ENCODE data around the gene BCAT1. TPM values are rescaled to one million over a fixed set of nuclear protein-coding genes. Genes with fewer than 3 reads are reported as not detected.

Gene BCAT1
- total and polyA plus RNA-seq, 2 experiments from 2014 or later, result 46.4 to 72.8 TPM

DNA sequence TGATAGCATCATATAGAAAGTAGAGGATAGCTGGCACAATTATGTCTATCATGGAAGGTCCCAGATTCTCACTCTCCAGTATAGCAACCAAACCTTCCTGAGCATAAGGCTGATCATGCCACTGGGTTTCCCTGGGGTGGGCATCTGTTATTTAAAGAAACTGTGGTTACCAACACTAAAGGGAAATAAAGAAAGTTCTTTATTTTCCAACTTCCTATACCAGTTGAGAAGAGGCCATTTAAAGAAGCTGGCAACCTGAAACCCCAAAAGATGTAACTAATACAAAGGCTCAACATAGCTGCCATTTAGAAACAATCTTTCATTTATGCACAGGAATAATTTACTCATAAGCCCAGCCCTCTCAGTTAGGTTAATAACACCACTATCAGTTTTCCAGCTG lies 3.1 kb downstream of the BCAT1 start:
- Histone ChIP-seq H3K4me1 (ENCODE audit: insufficient read depth) (peaks cover 8% of the 10 kb centered on the region), H3K36me3 (replicated peaks; ENCODE audit: insufficient read depth, low read depth) (no peaks in the 10 kb centered on the region), H3K79me2 (peaks cover 48% of the 10 kb centered on the region), H3K9me3 (ENCODE audit: low read depth) (no peaks in the 10 kb centered on the region), H3K4me2 (peak overlapping the region; percentile 89), H2AFZ (no peak overlapping the region), H3K4me3 (no peak overlapping the region), H3K9me2 (replicated peaks; ENCODE audit: insufficient read depth) (no peaks in the 10 kb centered on the region), H3K27ac (peak overlapping the region; percentile 75), H4K20me1 (ENCODE audit: insufficient read depth, poor library complexity, severe bottlenecking) (no peaks in the 10 kb centered on the region), H3K27me3 (peaks cover 6% of the 10 kb centered on the region)
- no peak for DNase-seq (ENCODE audit: low spot score)
- TF ChIP-seq, protein P1, sequence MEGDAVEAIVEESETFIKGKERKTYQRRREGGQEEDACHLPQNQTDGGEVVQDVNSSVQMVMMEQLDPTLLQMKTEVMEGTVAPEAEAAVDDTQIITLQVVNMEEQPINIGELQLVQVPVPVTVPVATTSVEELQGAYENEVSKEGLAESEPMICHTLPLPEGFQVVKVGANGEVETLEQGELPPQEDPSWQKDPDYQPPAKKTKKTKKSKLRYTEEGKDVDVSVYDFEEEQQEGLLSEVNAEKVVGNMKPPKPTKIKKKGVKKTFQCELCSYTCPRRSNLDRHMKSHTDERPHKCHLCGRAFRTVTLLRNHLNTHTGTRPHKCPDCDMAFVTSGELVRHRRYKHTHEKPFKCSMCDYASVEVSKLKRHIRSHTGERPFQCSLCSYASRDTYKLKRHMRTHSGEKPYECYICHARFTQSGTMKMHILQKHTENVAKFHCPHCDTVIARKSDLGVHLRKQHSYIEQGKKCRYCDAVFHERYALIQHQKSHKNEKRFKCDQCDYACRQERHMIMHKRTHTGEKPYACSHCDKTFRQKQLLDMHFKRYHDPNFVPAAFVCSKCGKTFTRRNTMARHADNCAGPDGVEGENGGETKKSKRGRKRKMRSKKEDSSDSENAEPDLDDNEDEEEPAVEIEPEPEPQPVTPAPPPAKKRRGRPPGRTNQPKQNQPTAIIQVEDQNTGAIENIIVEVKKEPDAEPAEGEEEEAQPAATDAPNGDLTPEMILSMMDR (IDR thresholded peaks at IDR 0.05; ENCODE audit: poor library complexity), result no peak
- TF ChIP-seq EZH2 (IDR thresholded peaks at IDR 0.05; ENCODE audit: borderline replicate concordance) (no peak), EZH2phosphoT487 (IDR thresholded peaks at IDR 0.05; ENCODE audit: low read depth, severe bottlenecking, unreplicated experiment) (no peak)

DNA sequence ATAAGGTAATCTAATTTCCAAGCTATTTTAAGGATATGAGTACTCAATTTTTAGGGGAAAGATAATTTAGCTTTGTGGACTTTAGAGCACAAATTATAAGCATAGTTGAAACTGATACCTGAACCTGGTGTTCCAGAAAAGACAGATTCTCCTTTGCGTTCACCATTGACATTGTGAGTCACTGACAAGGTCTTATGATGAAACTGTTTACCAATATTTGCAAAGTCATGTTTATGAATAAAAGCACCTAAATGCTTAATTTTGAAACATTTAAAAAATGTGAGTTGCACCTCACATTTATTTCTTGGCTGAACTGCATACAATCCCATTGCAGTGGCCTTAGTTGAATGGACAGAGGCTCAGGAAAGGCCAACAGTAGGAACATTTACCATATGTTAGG lies 3.9 kb downstream of the BCAT1 start:
- Histone ChIP-seq H3K4me2 (no peak overlapping the region), H3K9me2 (replicated peaks; ENCODE audit: insufficient read depth) (no peaks in the 10 kb centered on the region), H3K4me3 (no peak overlapping the region), H3K79me2 (peaks cover 50% of the 10 kb centered on the region), H3K36me3 (replicated peaks; ENCODE audit: insufficient read depth, low read depth) (no peaks in the 10 kb centered on the region), H3K27ac (no peak overlapping the region), H3K27me3 (peaks cover 6% of the 10 kb centered on the region), H3K4me1 (ENCODE audit: insufficient read depth) (peaks cover 8% of the 10 kb centered on the region), H2AFZ (no peak overlapping the region), H3K9me3 (ENCODE audit: low read depth) (no peaks in the 10 kb centered on the region), H4K20me1 (ENCODE audit: insufficient read depth, poor library complexity, severe bottlenecking) (no peaks in the 10 kb centered on the region)
- DNase-seq (ENCODE audit: low spot score), result no peak
- WGBS (ENCODE audit: low lambda C conversion rate, missing lambda C conversion rate), result 96% methylated on average over 1 of the region's 1 CpG
- TF ChIP-seq EZH2 (IDR thresholded peaks at IDR 0.05; ENCODE audit: borderline replicate concordance) (no peak), EZH2phosphoT487 (IDR thresholded peaks at IDR 0.05; ENCODE audit: low read depth, severe bottlenecking, unreplicated experiment) (no peak)
- TF ChIP-seq, protein P1 (IDR thresholded peaks at IDR 0.05; ENCODE audit: poor library complexity), result no peak

DNA sequence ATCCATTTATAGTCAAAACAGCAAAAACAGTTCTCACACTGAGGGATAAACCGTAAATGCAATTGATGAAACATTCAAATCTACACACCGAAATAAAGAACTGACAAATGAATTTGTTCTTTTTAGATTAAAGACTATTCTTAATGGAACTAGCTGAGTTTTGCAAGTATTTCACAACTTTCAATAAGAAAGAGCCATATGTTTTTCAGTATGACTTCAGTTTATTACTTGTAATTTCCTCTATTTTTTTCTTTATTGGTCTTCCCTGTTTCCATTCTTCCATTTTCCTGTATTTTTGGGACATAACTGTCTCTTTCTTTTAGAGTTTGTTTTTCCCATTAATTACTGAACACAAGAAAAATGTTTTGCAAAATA lies 4.3 kb downstream of the BCAT1 start:
- H3K27ac ChIP-seq, result no peak overlapping the region
- 97% methylated on average over 2 of the region's 2 CpGs for WGBS (ENCODE audit: low lambda C conversion rate, missing lambda C conversion rate)
- H3K9me3 ChIP-seq (ENCODE audit: low read depth), result no peaks in the 10 kb centered on the region
- DNase-seq (ENCODE audit: low spot score), result no peak
- no peaks in the 10 kb centered on the region for H3K36me3 ChIP-seq (replicated peaks; ENCODE audit: insufficient read depth, low read depth)
- H3K27me3 ChIP-seq, result peaks cover 6% of the 10 kb centered on the region
- H3K79me2 ChIP-seq, result peaks cover 55% of the 10 kb centered on the region
- H3K9me2 ChIP-seq (replicated peaks; ENCODE audit: insufficient read depth), result no peaks in the 10 kb centered on the region
- no peak overlapping the region for H3K4me3 ChIP-seq
- H4K20me1 ChIP-seq (ENCODE audit: insufficient read depth, poor library complexity, severe bottlenecking), result no peaks in the 10 kb centered on the region
- H3K4me1 ChIP-seq (ENCODE audit: insufficient read depth), result peaks cover 8% of the 10 kb centered on the region
- no peak overlapping the region for H2AFZ ChIP-seq
- no peak overlapping the region for H3K4me2 ChIP-seq
- no peak for TF ChIP-seq EZH2phosphoT487 (IDR thresholded peaks at IDR 0.05; ENCODE audit: low read depth, severe bottlenecking, unreplicated experiment)
- no peak for TF ChIP-seq EZH2 (IDR thresholded peaks at IDR 0.05; ENCODE audit: borderline replicate concordance)
- TF ChIP-seq, protein P1 (IDR thresholded peaks at IDR 0.05; ENCODE audit: poor library complexity), result no peak

Data from hepatocyte (in vitro differentiated cells).